HG03064 (cell line): ENCODE results near the gene FNDC11.

ENCODE experiments used
- ATAC-seq: cut with Tn5 transposase; IDR thresholded peaks from one replicate; pipeline ENCODE4 v1.9.1; 2021; ENCODE audit warnings: low read depth; ENCODE audit not compliant: unreplicated experiment

Gene FNDC11

GRCh38 chr20:63539092-63539430 is 14.9 kb upstream of the FNDC11 start:
- no peak for ATAC-seq

GRCh38 chr20:63539441-63540370 is 14.3 kb upstream of the FNDC11 start:
- no peak for ATAC-seq

- no peak for ATAC-seq
Observed at GRCh38 chr20:63540417-63541186, 13.4 kb upstream of the FNDC11 start.

- no peak for ATAC-seq
Observed at GRCh38 chr20:63541371-63541770, 12.6 kb upstream of the FNDC11 start.

- ATAC-seq = no peak
Observed at GRCh38 chr20:63542031-63542559, 11.9 kb upstream of the FNDC11 start.

- no peak for ATAC-seq
Observed at GRCh38 chr20:63542696-63543095, 11.3 kb upstream of the FNDC11 start.

- no peak for ATAC-seq
Observed at GRCh38 chr20:63543131-63543530, 10.8 kb upstream of the FNDC11 start.

- ATAC-seq = no peak
Observed at GRCh38 chr20:63543733-63544132, 10.2 kb upstream of the FNDC11 start.

GRCh38 chr20:63544241-63544957 is 9.6 kb upstream of the FNDC11 start:
- no peak for ATAC-seq

- no peak for ATAC-seq
Observed at GRCh38 chr20:63544958-63545516, 8.9 kb upstream of the FNDC11 start.

- no peak for ATAC-seq
Observed at GRCh38 chr20:63545814-63546213, 8.1 kb upstream of the FNDC11 start.

- no peak for ATAC-seq
Observed at GRCh38 chr20:63546256-63546955, 7.6 kb upstream of the FNDC11 start.

- no peak for ATAC-seq
Observed at GRCh38 chr20:63546956-63547724, 6.8 kb upstream of the FNDC11 start.

GRCh38 chr20:63547725-63548480 is 6.1 kb upstream of the FNDC11 start, which contains the start of gene SRMS:
Gene SRMS (minus strand): TSS chr20:63547749. CDS start chr20:63547463, 286 bp downstream.
- ATAC-seq = no peak

- no peak for ATAC-seq
Observed at GRCh38 chr20:63548542-63548941, 5.4 kb upstream of the FNDC11 start.

GRCh38 chr20:63549019-63549418 is 4.9 kb upstream of the FNDC11 start:
- ATAC-seq = no peak

GRCh38 chr20:63549679-63550282 is 4.2 kb upstream of the FNDC11 start:
- ATAC-seq = no peak

GRCh38 chr20:63551068-63551467 is 2.9 kb upstream of the FNDC11 start:
- ATAC-seq = no peak
